SK-N-SH (cell line): ENCODE measurements around the gene ZSCAN20. TPM values are rescaled to one million over a fixed set of nuclear protein-coding genes. Genes with fewer than 3 reads are reported as not detected.

Experiments used
- CTCF ChIA-PET: fragments of 300-600, 350-600 bp; formaldehyde crosslinking; extraction: SDS; loops from one replicate; lab custom pipeline; 2021; lab: Yijun Ruan, JAX
- POLR2A ChIA-PET: fragments of 350-600 bp; sonication (Branson Sonifier 250); formaldehyde crosslinking; extraction: SDS; loops from one replicate; lab custom pipeline; 2020; ENCODE audit warnings: antibody characterized with exemption, inconsistent platforms; lab: Yijun Ruan, JAX
- DNase-seq: peaks from one replicate; pipeline ENCODE4 v3.0.0; 2012
- H2AFZ ChIP-seq: fragments of 200-600 bp; sonication (generic); 2 replicates; pipeline ENCODE4 v1.8.1; 2016; ENCODE audit warnings: antibody characterized with exemption, mild to moderate bottlenecking, low read depth
- H3F3A ChIP-seq: fragments of 200-600 bp; sonication (generic); replicated peaks from 2 replicates; pipeline ENCODE3; 2016; ENCODE audit warnings: antibody characterized with exemption, mild to moderate bottlenecking; ENCODE audit not compliant: insufficient read depth
- H3K27ac ChIP-seq, 2 experiments: fragments of 200-500 bp in 1 of 2; fragments of 200-600 bp in 1 of 2; sonication (Bioruptor generic) in 1 of 2; sonication (generic), shearing (Covaris generic) in 1 of 2; 2 replicates each; pipeline versions ENCODE4 v1.5.1 to v1.6.1; 2014 to 2016; ENCODE audit warnings: low read depth in 2 of 2, inconsistent platforms in 1 of 2, low read length in 1 of 2, mild to moderate bottlenecking in 1 of 2, mixed read lengths in 1 of 2
- H3K27me3 ChIP-seq: fragments of 200-600 bp; sonication (generic), shearing (Covaris generic); 2 replicates; pipeline ENCODE4 v1.6.1; 2016; ENCODE audit warnings: mixed run types; ENCODE audit not compliant: insufficient read depth
- H3K36me3 ChIP-seq, 2 experiments: fragments of 200-500 bp in 1 of 2; fragments of 200-600 bp in 1 of 2; sonication (Bioruptor generic) in 1 of 2; sonication (generic) in 1 of 2; replicated peaks in 1 of 2; 2 replicates each; pipeline versions ENCODE3 to v1.5.1; 2014 to 2016; ENCODE audit warnings: low read length in 1 of 2, mild to moderate bottlenecking in 1 of 2; ENCODE audit not compliant: insufficient read depth in 2 of 2, control insufficient read depth in 1 of 2
- H3K4me1 ChIP-seq, 2 experiments: fragments of 200-500 bp in 1 of 2; fragments of 200-600 bp in 1 of 2; sonication (Bioruptor generic) in 1 of 2; sonication (generic), shearing (Covaris generic) in 1 of 2; 2 replicates each; pipeline versions ENCODE4 v1.5.1 to v1.6.1; 2014 to 2016; ENCODE audit warnings: low read depth in 1 of 2, low read length in 1 of 2, mixed run types in 1 of 2; ENCODE audit not compliant: insufficient read depth in 2 of 2, control insufficient read depth in 1 of 2
- H3K4me2 ChIP-seq: fragments of 200-600 bp; sonication (generic), shearing (Covaris generic); 2 replicates; pipeline ENCODE4 v1.6.1; 2017; ENCODE audit warnings: mixed run types
- H3K4me3 ChIP-seq, 2 experiments: fragments of 200-500 bp in 1 of 2; fragments of 200-600 bp in 1 of 2; sonication (Bioruptor generic) in 1 of 2; sonication (generic), shearing (Covaris generic) in 1 of 2; 2 replicates each; pipeline versions ENCODE4 v1.5.1 to v1.8.1; 2014 to 2016; ENCODE audit warnings: low read depth in 2 of 2, inconsistent platforms in 1 of 2, low read length in 1 of 2, mild to moderate bottlenecking in 1 of 2, mixed read lengths in 1 of 2, moderate library complexity in 1 of 2
- H3K79me2 ChIP-seq: fragments of 200-600 bp; sonication (generic); 2 replicates; pipeline ENCODE4 v1.8.1; 2017; ENCODE audit warnings: mild to moderate bottlenecking; ENCODE audit not compliant: insufficient read depth
- H3K9ac ChIP-seq: fragments of 200-600 bp; sonication (generic); 2 replicates; pipeline ENCODE4 v1.6.1; 2017; ENCODE audit warnings: mixed run types
- H3K9me2 ChIP-seq: fragments of 200-600 bp; sonication (generic); 2 replicates; pipeline ENCODE4 v1.6.1; 2017; ENCODE audit warnings: mixed run types
- H3K9me3 ChIP-seq: fragments of 200-600 bp; sonication (generic); 2 replicates; pipeline ENCODE4 v1.6.1; 2017; ENCODE audit warnings: mixed run types, mild to moderate bottlenecking, moderate library complexity
- H4K20me1 ChIP-seq: fragments of 200-600 bp; sonication (generic); 2 replicates; pipeline ENCODE4 v1.6.1; 2017; ENCODE audit warnings: mild to moderate bottlenecking, mixed run types; ENCODE audit not compliant: insufficient read depth
- CHD2 ChIP-seq: fragments of 150-350 bp; IDR thresholded peaks from 2 replicates; pipeline ENCODE4 v1.6.1; 2018; ENCODE audit warnings: low read length; ENCODE audit not compliant: partially characterized antibody
- CTCF ChIP-seq: fragments of 200-600 bp; sonication (generic); IDR thresholded peaks from 2 replicates; pipeline ENCODE4 v1.6.1; 2017; ENCODE audit warnings: antibody characterized with exemption, mild to moderate bottlenecking, moderate library complexity
- ELF1 ChIP-seq: IDR thresholded peaks from 2 replicates; pipeline ENCODE4 v1.4.0; 2012
- EP300 ChIP-seq, 2 experiments: IDR thresholded peaks; 2 replicates each; pipeline versions ENCODE4 v1.4.0 to v1.6.1; 2012; ENCODE audit warnings: borderline replicate concordance in 1 of 2, low read depth in 1 of 2, low read length in 1 of 2
- EZH2phosphoT487 ChIP-seq: fragments of 200-600 bp; sonication (generic); IDR thresholded peaks from 2 replicates; pipeline ENCODE4 v1.6.1; 2017; ENCODE audit warnings: low read depth, mixed run types, mild to moderate bottlenecking, antibody characterized with exemption, moderate library complexity, borderline replicate concordance
- FOXJ3 ChIP-seq: sonication (generic); formaldehyde crosslinking; IDR thresholded peaks from 2 replicates; pipeline ENCODE4 v1.5.1; 2020; ENCODE audit warnings: mild to moderate bottlenecking, missing genetic modification reagents
- MEF2A ChIP-seq: IDR thresholded peaks from 2 replicates; pipeline ENCODE4 v1.4.0; 2012; ENCODE audit warnings: low read depth, borderline replicate concordance
- MXI1 ChIP-seq: IDR thresholded peaks from 2 replicates; pipeline ENCODE4 v1.6.1; 2012; ENCODE audit warnings: mild to moderate bottlenecking, low read depth, low read length, improper control_type of control experiment
- NFIC ChIP-seq: IDR thresholded peaks from 2 replicates; pipeline ENCODE4 v1.4.0; 2012; ENCODE audit warnings: borderline replicate concordance
- NRF1 ChIP-seq: IDR thresholded peaks from 2 replicates; pipeline ENCODE4 v1.6.1; 2012; ENCODE audit warnings: low read depth, mild to moderate bottlenecking, low read length
- PBX3 ChIP-seq: IDR thresholded peaks from 2 replicates; pipeline ENCODE4; 2012
- POLR2AphosphoS5 ChIP-seq: IDR thresholded peaks from 2 replicates; pipeline ENCODE4 v1.6.1; 2012; ENCODE audit warnings: low read depth, low read length
- RAD21 ChIP-seq: IDR thresholded peaks from 2 replicates; pipeline ENCODE4 v1.6.1; 2012; ENCODE audit warnings: mild to moderate bottlenecking, low read length
- WGBS: methylation state at CpG from one replicate; pipeline ENCODE4 v1.1.6; 2017; ENCODE audit warnings: low lambda C conversion rate; 5-methylcytosine and 5-hydroxymethylcytosine counted together
- polyA plus RNA-seq, 3 experiments: library from polyadenylated mRNA; depleted of rRNA; stranded (reverse); fragments of >200 nt; gene quantifications; 2 replicates each; pipeline ENCODE4 v1.2.3, GENCODE V29; 2012

ZSCAN20 gene
- polyA plus RNA-seq, 1 of the 3 experiments (the other 2 are of a cell fraction), result 2.1 TPM

- Histone ChIP-seq H4K20me1 (no peaks in the 10 kb centered on the region), H3K9ac (no peak overlapping the region), H3K36me3 (no peaks in the 10 kb centered on the region), H3K9me2 (no peaks in the 10 kb centered on the region), H3F3A (peaks cover 16% of the 10 kb centered on the region), H3K79me2 (peaks cover 10% of the 10 kb centered on the region), H3K27ac (no peak overlapping the region), H2AFZ (no peak overlapping the region), H3K4me3 (no peak overlapping the region), H3K9me3 (no peaks in the 10 kb centered on the region), H3K4me1 (peaks cover 18 to 23% of the 10 kb centered on the region in 2 experiments), H3K4me2 (no peak overlapping the region), H3K27me3 (no peaks in the 10 kb centered on the region)
- TF ChIP-seq EP300 (IDR thresholded peaks at IDR 0.05; ENCODE audit: borderline replicate concordance in 1 of 2, low read depth in 1 of 2, low read length in 1 of 2), result no peak
- no peak for TF ChIP-seq CHD2
- TF ChIP-seq CTCF, result no peak
- no peak for TF ChIP-seq EZH2phosphoT487
- no peak for TF ChIP-seq POLR2AphosphoS5
- no peak for TF ChIP-seq ELF1
- no peak for TF ChIP-seq MEF2A
- no peak for DNase-seq
- POLR2A ChIA-PET, result no interaction called here
- 78% methylated on average over 2 of the region's 4 CpGs for WGBS
- CTCF ChIA-PET, result interaction anchor here (0.7 to 7.9 kb wide), 9 partner anchors 10 to 1227 kb away, joined by 3 to 107 read pairs (median 6); no protein-coding TSS in a partner anchor
These were observed 3.9 kb upstream of the ZSCAN20 start for GRCh38 chr1:33468531-33468930.

- WGBS, result 77% methylated on average over 3 of the region's 3 CpGs
- H3K27ac ChIP-seq, result no peak overlapping the region
- peaks cover 14% of the 10 kb centered on the region for H3K79me2 ChIP-seq
- H3K27me3 ChIP-seq, result no peaks in the 10 kb centered on the region
- no peak overlapping the region for H3K4me2 ChIP-seq
- no peaks in the 10 kb centered on the region for H3K36me3 ChIP-seq
- ChIA-PET CTCF (interaction anchor here (0.7 to 7.9 kb wide), 10 partner anchors 10 to 1227 kb away, joined by 3 to 107 read pairs (median 6); no protein-coding TSS in a partner anchor), POLR2A (no interaction called here)
- H3F3A ChIP-seq, result peaks cover 16% of the 10 kb centered on the region
- H3K4me1 ChIP-seq, result peaks cover 18 to 26% of the 10 kb centered on the region in 2 experiments
- H3K9ac ChIP-seq, result no peak overlapping the region
- H3K4me3 ChIP-seq, result no peak overlapping the region
- no peaks in the 10 kb centered on the region for H3K9me3 ChIP-seq
- DNase-seq, result no peak
- TF ChIP-seq NFIC (no peak), RAD21 (no peak)
- TF ChIP-seq, all 33 proteins: peak for 0
- Histone ChIP-seq H3K9me2 (no peaks in the 10 kb centered on the region), H2AFZ (no peak overlapping the region), H4K20me1 (no peaks in the 10 kb centered on the region)
These were observed 3.5 kb upstream of the ZSCAN20 start for GRCh38 chr1:33468967-33469366.

- Histone ChIP-seq H3K4me3 (no peak overlapping the region), H3K4me2 (peak overlapping the region; percentile 47; the same call in 1 of the 2 replicates), H3K79me2 (peaks cover 14% of the 10 kb centered on the region), H3F3A (peaks cover 16% of the 10 kb centered on the region), H2AFZ (no peak overlapping the region), H3K27ac (peak overlapping the region in 1 of 2 experiments; percentile 74; a peak in 2 of 4 replicates), H3K4me1 (peaks cover 18 to 26% of the 10 kb centered on the region in 2 experiments), H3K27me3 (no peaks in the 10 kb centered on the region), H4K20me1 (no peaks in the 10 kb centered on the region), H3K9me2 (no peaks in the 10 kb centered on the region), H3K36me3 (no peaks in the 10 kb centered on the region), H3K9ac (no peak overlapping the region; the same call in 1 of the 2 replicates), H3K9me3 (no peaks in the 10 kb centered on the region)
- ChIA-PET POLR2A (interaction anchor here (1.0 kb wide), 1 partner anchor 154 kb away, joined by 3 read pairs; no protein-coding TSS in a partner anchor), CTCF (interaction anchor here (0.6 to 7.9 kb wide), 18 partner anchors 11 to 383 kb away, joined by 3 to 107 read pairs (median 6); no protein-coding TSS in a partner anchor)
- 98% methylated on average over 2 of the region's 2 CpGs for WGBS
- TF ChIP-seq FOXJ3 (CRISPR knock-in tag) (no peak), CTCF (no peak), CHD2 (no peak), EP300 (IDR thresholded peaks at IDR 0.05; ENCODE audit: borderline replicate concordance in 1 of 2, low read depth in 1 of 2, low read length in 1 of 2) (no peak), ELF1 (no peak), PBX3 (no peak), NRF1 (no peak), MXI1 (no peak)
- DNase-seq, result no peak
These were observed 2.8 kb upstream of the ZSCAN20 start for GRCh38 chr1:33469691-33470090.
